Panc1 (cell line): Measurements from ENCODE around the gene PER2. TPM values are rescaled to one million over a fixed set of nuclear protein-coding genes. Genes with fewer than 3 reads are reported as not detected.

Source experiments
- ATAC-seq: fragments of 200-7000 bp; cut with Tn5 transposase; 2 replicates; pipeline ENCODE4 v1.9.1; 2020; ENCODE audit warnings: mild to moderate bottlenecking, moderate library complexity
- BruUV-seq: library from RNA; stranded (reverse); fragments of 400-500 nt; replicated peaks from 2 replicates; lab custom pipeline; 2021; lab: Mats Ljungman, UMichigan
- CTCF ChIA-PET: fragments of 300-600 bp; sonication (Branson Sonifier 250); formaldehyde crosslinking; loops from one replicate; lab custom pipeline; 2022; ENCODE audit warnings: antibody characterized with exemption; lab: Charles Lee
- POLR2A ChIA-PET: fragments of 300-600 bp; sonication (Branson Sonifier 250); formaldehyde crosslinking; loops from one replicate; lab custom pipeline; 2022; ENCODE audit warnings: antibody characterized with exemption; lab: Charles Lee
- DNase-seq: peaks from one replicate; pipeline ENCODE4 v3.0.0-alpha.2; 2010; ENCODE audit warnings: low read depth, low spot score
- H3K27ac ChIP-seq: 2 replicates; pipeline ENCODE4 v1.5.1; 2011; ENCODE audit warnings: mild to moderate bottlenecking, low read length, inconsistent platforms
- H3K27me3 ChIP-seq: fragments of 200-500 bp; sonication (Bioruptor generic); 2 replicates; pipeline ENCODE4 v1.6.0; 2014; ENCODE audit warnings: low read length, inconsistent platforms; ENCODE audit not compliant: control insufficient read depth, insufficient read depth
- H3K36me3 ChIP-seq: fragments of 200-500 bp; sonication (Bioruptor generic); 2 replicates; pipeline ENCODE4 v1.5.1; 2014; ENCODE audit warnings: inconsistent platforms, mild to moderate bottlenecking, low read length, moderate library complexity; ENCODE audit not compliant: control insufficient read depth, insufficient read depth
- H3K4me1 ChIP-seq: 2 replicates; pipeline ENCODE4 v1.5.1; 2011; ENCODE audit warnings: inconsistent platforms, mild to moderate bottlenecking, low read length, moderate library complexity; ENCODE audit not compliant: control insufficient read depth, insufficient read depth
- H3K4me3 ChIP-seq, 2 experiments: 2 replicates each; pipeline ENCODE4 v1.5.1; 2011 to 2012; ENCODE audit warnings: low read depth in 2 of 2, low read length in 2 of 2, mild to moderate bottlenecking in 2 of 2, inconsistent platforms in 1 of 2, moderate library complexity in 1 of 2
- H3K9me3 ChIP-seq: fragments of 200-500 bp; sonication (Bioruptor generic); 2 replicates; pipeline ENCODE4 v1.5.1; 2014; ENCODE audit warnings: low read depth, mild to moderate bottlenecking, inconsistent platforms, low read length, moderate library complexity; ENCODE audit not compliant: control insufficient read depth, insufficient read depth
- CTCF ChIP-seq: fragments of 450-650 bp; IDR thresholded peaks from 2 replicates; pipeline ENCODE4 v1.5.1; 2017; ENCODE audit warnings: mild to moderate bottlenecking
- POLR2AphosphoS5 ChIP-seq: IDR thresholded peaks from 2 replicates; pipeline ENCODE4 v1.6.1; 2012; ENCODE audit warnings: mild to moderate bottlenecking, low read depth, low read length, moderate library complexity
- REST ChIP-seq, 2 experiments: IDR thresholded peaks; 2 replicates each; pipeline ENCODE4 v1.6.1; 2011 to 2012; ENCODE audit warnings: low read depth in 2 of 2, control low read depth in 1 of 2, low read length in 1 of 2, mild to moderate bottlenecking in 1 of 2, moderate library complexity in 1 of 2; ENCODE audit not compliant: insufficient read depth in 1 of 2
- SIN3A ChIP-seq: IDR thresholded peaks from 2 replicates; pipeline ENCODE4 v1.6.1; 2012; ENCODE audit warnings: low read depth, mild to moderate bottlenecking, low read length, moderate library complexity, borderline replicate concordance; ENCODE audit not compliant: insufficient read depth
- TCF7L2 ChIP-seq: IDR thresholded peaks from 2 replicates; pipeline ENCODE4 v1.6.1; 2011; ENCODE audit warnings: mild to moderate bottlenecking, low read depth, low read length, inconsistent platforms
- in situ Hi-C: cut with HindIII; loops from 2 replicates; pipeline ENCODE4 v1.10.0; 2016; ENCODE audit warnings: low sequenced_read_pairs, low pct_unique_long_range_greater_than_20kb
- intact Hi-C: fragments of 100-400 bp; cut with micrococcal nuclease; formaldehyde crosslinking; loops from one replicate; pipeline ENCODE4 v1.10.0; 2022; ENCODE audit not compliant: unreplicated experiment
- total RNA-seq: library from RNA; stranded (reverse); gene quantifications from one replicate; pipeline ENCODE4 v1.2.1, GENCODE V29; 2021; ENCODE audit not compliant: unreplicated experiment

Gene PER2
- total RNA-seq, 1 experiment from 2014 or later, result 9.9 TPM

GRCh38 chr2:238238766-238239542, 49.5 kb downstream of the PER2 start:
- no peak for DNase-seq
- BruUV-seq, result no TSS peak
- ChIA-PET POLR2A (no interaction called here), CTCF (no interaction called here)
- Histone ChIP-seq H3K9me3 (no peaks in the 10 kb centered on the region), H3K4me1 (no peaks in the 10 kb centered on the region), H3K27me3 (no peaks in the 10 kb centered on the region), H3K4me3 (peak overlapping the region; percentile 20 to 65), H3K27ac (no peak overlapping the region), H3K36me3 (no peaks in the 10 kb centered on the region)
- intact Hi-C loops (no loop called here), in situ Hi-C loops (no loop called here)
- no peak for TF ChIP-seq POLR2AphosphoS5
- TF ChIP-seq SIN3A, result no peak
- TF ChIP-seq CTCF, result no peak; the same call in 1 of the 2 replicates
- no peak for TF ChIP-seq TCF7L2
- no peak for TF ChIP-seq REST (IDR thresholded peaks at IDR 0.05; ENCODE audit: insufficient read depth in 1 of 2, low read depth in 2 of 2, low read length in 1 of 2)
- 0 out of 2 replicates have a peak, but pooled peaks have one; percentile 4 for ATAC-seq

DNA sequence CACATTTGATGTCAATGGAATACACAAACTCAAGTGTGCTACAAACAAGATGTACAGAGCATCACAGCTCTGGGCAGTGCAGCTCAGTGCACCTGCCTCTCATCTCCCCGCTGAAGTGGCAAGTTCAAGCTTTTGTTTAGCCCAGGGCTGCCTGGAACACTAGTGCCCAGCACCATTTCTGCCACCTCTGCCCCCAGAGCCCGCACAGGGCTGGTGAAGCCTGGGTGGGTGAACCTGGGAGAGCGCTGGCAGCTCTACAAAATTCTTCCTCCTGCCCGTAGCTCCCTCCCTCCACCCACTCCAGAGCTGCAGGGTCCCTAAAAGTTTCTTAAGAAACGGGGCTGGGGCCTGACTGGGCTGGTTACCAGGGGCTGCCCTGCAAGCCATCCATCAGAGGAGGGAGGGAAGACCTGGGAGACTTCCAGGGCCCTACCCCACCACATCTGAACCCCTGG, 50.1 kb downstream of the PER2 start:
- H3K9me3 ChIP-seq, result no peaks in the 10 kb centered on the region
- POLR2A ChIA-PET, result no interaction called here
- H3K4me1 ChIP-seq, result no peaks in the 10 kb centered on the region
- H3K4me3 ChIP-seq, result no peak overlapping the region
- CTCF ChIA-PET, result interaction anchor here (0.6 to 0.7 kb wide), 2 partner anchors 25 to 78 kb away, joined by 3 read pairs; no protein-coding TSS in a partner anchor
- intact Hi-C loops (no loop called here), in situ Hi-C loops (no loop called here)
- H3K27me3 ChIP-seq, result no peaks in the 10 kb centered on the region
- DNase-seq, result no peak
- H3K36me3 ChIP-seq, result no peaks in the 10 kb centered on the region
- TSS peak; percentile 98 for BruUV-seq
- no peak for ATAC-seq
- TF ChIP-seq SIN3A (no peak), TCF7L2 (no peak), REST (IDR thresholded peaks at IDR 0.05; ENCODE audit: insufficient read depth in 1 of 2, low read depth in 2 of 2, low read length in 1 of 2) (no peak)
- no peak overlapping the region for H3K27ac ChIP-seq
